Mononuclear cell (primary cell): ENCODE measurements around the gene CHI3L1. TPM values are rescaled to one million over a fixed set of nuclear protein-coding genes. Genes with fewer than 3 reads are reported as not detected.

Experiments used
- H3K27me3 ChIP-seq: 2 replicates; pipeline ENCODE4 v1.6.0; 2011; ENCODE audit warnings: low read length, control low read depth; ENCODE audit not compliant: insufficient read depth
- H3K4me1 ChIP-seq: 2 replicates; pipeline ENCODE4 v1.5.1; 2011; ENCODE audit warnings: mild to moderate bottlenecking, low read length, control low read depth; ENCODE audit not compliant: insufficient read depth
- H3K4me3 ChIP-seq: 2 replicates; pipeline ENCODE4 v1.5.1; 2011; ENCODE audit warnings: mild to moderate bottlenecking, low read length, moderate library complexity
- H3K9me3 ChIP-seq: 2 replicates; pipeline ENCODE4 v1.5.1; 2011; ENCODE audit warnings: low read depth, mild to moderate bottlenecking, control low read depth, low read length
- total RNA-seq: library from RNA; depleted of rRNA; stranded (reverse); fragments of >200 nt; gene quantifications from one replicate; pipeline ENCODE4 v1.2.3, GENCODE V29; 2012

Gene CHI3L1
- total RNA-seq, 1 donor = 0.94 TPM

GRCh38 chr1:203170625-203171330 is 15.7 kb downstream of the CHI3L1 start:
- Histone ChIP-seq H3K4me1 (peaks cover 9% of the 10 kb centered on the region), H3K27me3 (no peaks in the 10 kb centered on the region), H3K4me3 (no peak overlapping the region)

DNA sequence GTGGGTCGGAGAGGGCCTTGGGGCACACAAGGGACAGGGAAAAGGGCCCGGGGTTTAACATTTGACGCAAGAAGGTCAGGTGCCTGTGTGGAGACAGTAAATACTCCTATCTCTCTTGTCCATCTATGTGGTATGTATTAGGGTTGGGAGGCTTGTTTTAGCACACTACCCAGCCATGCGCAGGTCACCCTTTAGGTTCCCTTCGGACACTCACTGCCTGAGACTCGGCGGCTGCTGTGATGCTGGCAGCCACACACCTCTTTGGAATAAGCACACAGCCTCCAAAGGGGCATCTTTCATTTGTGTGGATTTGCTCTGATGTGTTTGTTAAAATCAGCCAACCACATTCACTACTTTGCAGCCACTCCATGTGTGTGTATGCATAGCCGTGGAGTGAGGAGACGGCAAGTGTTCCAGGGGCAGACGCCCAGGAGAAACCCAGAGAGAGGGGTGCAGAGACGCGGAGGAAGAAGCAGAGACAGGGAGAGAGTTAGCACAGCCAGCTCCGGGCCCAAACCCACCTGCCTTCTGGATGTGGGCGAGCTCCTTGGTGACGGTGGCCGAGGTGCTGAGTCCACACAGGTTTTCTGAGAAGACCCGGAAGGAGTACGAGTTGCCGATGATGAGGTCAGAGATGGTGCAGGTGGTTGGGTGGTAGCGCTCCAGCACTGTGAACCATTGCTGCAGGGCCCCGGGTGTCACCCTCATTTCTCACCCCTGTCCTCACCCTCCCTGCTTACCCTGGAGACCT is 16.6 kb downstream of the CHI3L1 start:
- peaks cover 1% of the 10 kb centered on the region for H3K4me1 ChIP-seq
- no peaks in the 10 kb centered on the region for H3K9me3 ChIP-seq
- H3K4me3 ChIP-seq = no peak overlapping the region
- H3K27me3 ChIP-seq = no peaks in the 10 kb centered on the region

More at GRCh38 chr1:203170625-203171330, 15.7 kb downstream of the CHI3L1 start:
- no peaks in the 10 kb centered on the region for H3K9me3 ChIP-seq

- H3K4me1 ChIP-seq = no peaks in the 10 kb centered on the region
- H3K27me3 ChIP-seq = no peaks in the 10 kb centered on the region
- no peaks in the 10 kb centered on the region for H3K9me3 ChIP-seq
- no peak overlapping the region for H3K4me3 ChIP-seq
Measured at GRCh38 chr1:203168991-203169390, 17.5 kb downstream of the CHI3L1 start.

GRCh38 chr1:203168256-203168786 is 18.2 kb downstream of the CHI3L1 start:
- Histone ChIP-seq H3K4me1 (no peaks in the 10 kb centered on the region), H3K9me3 (no peaks in the 10 kb centered on the region), H3K27me3 (no peaks in the 10 kb centered on the region), H3K4me3 (no peak overlapping the region)

- Histone ChIP-seq H3K4me3 (no peak overlapping the region), H3K9me3 (no peaks in the 10 kb centered on the region), H3K4me1 (no peaks in the 10 kb centered on the region), H3K27me3 (no peaks in the 10 kb centered on the region)
Measured at GRCh38 chr1:203167913-203168200, 18.6 kb downstream of the CHI3L1 start.

DNA sequence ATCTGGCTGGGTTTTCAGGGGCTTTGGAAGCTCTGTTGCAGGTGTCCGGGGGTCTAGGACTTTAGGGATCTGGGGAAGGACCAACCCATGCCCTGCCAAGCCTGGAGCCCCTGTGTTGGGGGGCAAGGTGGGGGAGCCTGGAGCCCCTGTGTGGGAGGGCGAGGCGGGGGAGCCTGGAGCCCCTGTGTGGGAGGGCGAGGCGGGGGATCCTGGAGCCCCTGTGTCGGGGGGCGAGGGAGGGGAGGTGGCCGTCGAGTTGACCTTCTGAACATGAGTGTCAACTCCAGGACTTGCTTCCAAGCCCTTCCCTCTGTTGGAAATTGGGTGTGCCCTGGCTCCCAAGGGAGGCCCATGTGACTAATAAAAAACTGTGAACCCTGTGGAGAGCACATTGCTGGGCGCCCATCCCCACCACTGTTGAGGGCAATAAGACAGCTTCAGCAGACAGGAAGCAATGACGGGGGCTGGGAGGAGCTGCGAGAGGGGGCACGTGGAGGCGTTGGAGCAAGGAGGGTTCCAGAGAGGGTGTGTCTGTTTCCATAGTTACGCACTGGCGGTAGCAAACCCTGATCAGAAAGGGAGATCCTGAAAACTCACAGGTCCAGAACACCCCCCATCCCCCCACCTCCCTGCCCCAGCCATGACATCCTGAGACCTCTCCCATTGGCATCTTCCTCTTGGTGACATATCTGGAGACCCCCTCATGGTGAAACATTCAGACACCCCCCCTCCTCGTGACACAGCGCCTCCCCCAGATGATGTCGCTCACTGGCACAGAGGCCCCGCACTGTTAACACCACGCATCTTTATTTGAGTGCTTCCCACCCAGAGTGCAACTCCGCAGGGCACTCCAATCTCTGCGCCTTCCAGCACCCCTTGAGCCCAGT is 19.2 kb downstream of the CHI3L1 start:
- Histone ChIP-seq H3K9me3 (no peaks in the 10 kb centered on the region), H3K27me3 (no peaks in the 10 kb centered on the region), H3K4me3 (no peak overlapping the region), H3K4me1 (no peaks in the 10 kb centered on the region)

DNA sequence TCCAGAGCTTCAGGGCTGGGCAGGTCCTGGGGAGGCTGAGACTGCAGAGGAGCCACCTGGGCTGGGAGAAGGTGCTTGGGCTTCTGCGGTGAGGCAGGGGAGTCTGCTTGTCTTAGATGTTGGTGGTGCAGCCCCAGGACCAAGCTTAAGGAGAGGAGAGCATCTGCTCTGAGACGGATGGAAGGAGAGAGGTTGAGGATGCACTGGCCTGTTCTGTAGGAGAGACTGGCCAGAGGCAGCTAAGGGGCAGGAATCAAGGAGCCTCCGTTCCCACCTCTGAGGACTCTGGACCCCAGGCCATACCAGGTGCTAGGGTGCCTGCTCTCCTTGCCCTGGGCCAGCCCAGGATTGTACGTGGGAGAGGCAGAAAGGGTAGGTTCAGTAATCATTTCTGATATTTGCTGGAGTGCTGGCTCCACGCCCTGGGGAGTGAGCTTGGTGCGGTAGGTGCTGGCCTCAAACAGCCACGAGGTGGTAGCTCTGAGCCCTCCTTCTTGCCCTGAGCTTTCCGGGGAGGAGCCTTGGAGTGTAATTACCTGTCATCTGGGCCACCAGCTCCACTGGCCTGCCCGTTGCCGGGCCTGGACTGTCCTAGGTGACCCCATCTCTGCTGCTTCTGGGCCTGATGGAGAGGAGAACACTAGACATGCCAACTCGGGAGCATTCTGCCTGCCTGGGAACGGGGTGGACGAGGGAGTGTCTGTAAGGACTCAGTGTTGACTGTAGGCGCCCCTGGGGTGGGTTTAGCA is 20.1 kb downstream of the CHI3L1 start:
- Histone ChIP-seq H3K4me3 (no peak overlapping the region), H3K27me3 (no peaks in the 10 kb centered on the region), H3K4me1 (no peaks in the 10 kb centered on the region), H3K9me3 (no peaks in the 10 kb centered on the region)

DNA sequence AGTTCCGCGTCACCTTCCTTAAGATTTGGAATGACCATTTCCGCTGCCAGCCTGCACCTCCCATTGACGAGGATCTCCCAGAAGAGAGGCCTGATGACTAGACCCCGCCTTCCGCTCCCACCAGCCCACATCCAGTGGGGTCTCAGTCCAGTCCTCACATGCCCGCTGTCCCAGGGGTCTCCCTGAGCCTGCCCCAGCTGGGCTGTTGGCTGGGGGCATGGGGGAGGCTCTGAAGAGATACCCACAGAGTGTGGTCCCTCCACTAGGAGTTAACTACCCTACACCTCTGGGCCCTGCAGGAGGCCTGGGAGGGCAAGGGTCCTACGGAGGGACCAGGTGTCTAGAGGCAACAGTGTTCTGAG is 20.7 kb downstream of the CHI3L1 start:
- Histone ChIP-seq H3K4me3 (no peak overlapping the region), H3K27me3 (no peaks in the 10 kb centered on the region), H3K4me1 (no peaks in the 10 kb centered on the region), H3K9me3 (no peaks in the 10 kb centered on the region)

GRCh38 chr1:203165101-203165799 is 21.3 kb downstream of the CHI3L1 start:
- Histone ChIP-seq H3K9me3 (no peaks in the 10 kb centered on the region), H3K27me3 (no peaks in the 10 kb centered on the region), H3K4me3 (no peak overlapping the region), H3K4me1 (no peaks in the 10 kb centered on the region)

GRCh38 chr1:203163891-203164635 is 22.4 kb downstream of the CHI3L1 start:
- no peaks in the 10 kb centered on the region for H3K4me1 ChIP-seq
- H3K9me3 ChIP-seq = no peaks in the 10 kb centered on the region
- H3K27me3 ChIP-seq = no peaks in the 10 kb centered on the region
- H3K4me3 ChIP-seq = no peak overlapping the region

- H3K4me1 ChIP-seq = no peaks in the 10 kb centered on the region
- H3K9me3 ChIP-seq = no peaks in the 10 kb centered on the region
- no peaks in the 10 kb centered on the region for H3K27me3 ChIP-seq
- H3K4me3 ChIP-seq = no peak overlapping the region
Measured at GRCh38 chr1:203162403-203162802, 24.1 kb downstream of the CHI3L1 start.

GRCh38 chr1:203161703-203162102 is 24.8 kb downstream of the CHI3L1 start:
- no peaks in the 10 kb centered on the region for H3K4me1 ChIP-seq
- H3K4me3 ChIP-seq = no peak overlapping the region
- no peaks in the 10 kb centered on the region for H3K9me3 ChIP-seq
- H3K27me3 ChIP-seq = no peaks in the 10 kb centered on the region

DNA sequence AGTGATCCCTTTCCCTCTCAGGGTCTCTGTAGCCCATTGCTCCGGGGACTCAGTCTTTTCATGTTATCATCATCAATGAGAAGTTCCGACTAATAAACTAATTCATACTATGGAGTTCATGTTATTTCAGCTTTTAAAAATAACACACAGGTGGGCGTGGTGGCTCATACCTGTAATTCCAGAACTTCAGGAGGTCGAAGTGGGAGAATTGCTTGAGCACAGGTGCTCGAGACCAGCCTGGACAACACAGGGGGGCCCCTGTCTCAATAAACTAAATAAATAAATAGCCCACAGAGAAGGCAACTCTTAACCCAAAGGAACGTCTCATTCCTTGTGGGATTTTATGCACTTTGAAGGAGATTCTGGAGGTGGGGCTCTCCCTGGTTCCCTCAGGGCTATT is 25.3 kb downstream of the CHI3L1 start:
- H3K27me3 ChIP-seq = no peaks in the 10 kb centered on the region
- no peaks in the 10 kb centered on the region for H3K4me1 ChIP-seq
- no peaks in the 10 kb centered on the region for H3K9me3 ChIP-seq
- H3K4me3 ChIP-seq = no peak overlapping the region
